Nephron progenitor cell (in vitro differentiated cells): Measurements from ENCODE around the gene SELENOH.

Experiments used
- DNase-seq: peaks from one replicate; pipeline ENCODE4 v3.0.0; 2021
- H3K27ac Mint-ChIP-seq: 2 replicates; pipeline ENCODE4 v1.8.0; 2021; ENCODE audit warnings: mild to moderate bottlenecking, moderate library complexity, mixed read lengths
- H3K27me3 Mint-ChIP-seq: 2 replicates; pipeline ENCODE4 v1.8.0; 2021; ENCODE audit warnings: mild to moderate bottlenecking, low read depth, mixed read lengths; ENCODE audit not compliant: poor library complexity
- H3K36me3 Mint-ChIP-seq: 2 replicates; pipeline ENCODE4 v1.8.0; 2021; ENCODE audit warnings: low read depth, mixed read lengths
- H3K4me1 Mint-ChIP-seq: 2 replicates; pipeline ENCODE4 v1.8.0; 2021; ENCODE audit warnings: mixed read lengths
- H3K4me3 Mint-ChIP-seq: 2 replicates; pipeline ENCODE4 v1.8.0; 2021; ENCODE audit warnings: mild to moderate bottlenecking, moderate library complexity, mixed read lengths
- H3K9me3 Mint-ChIP-seq: 2 replicates; pipeline ENCODE4 v1.8.0; 2021; ENCODE audit warnings: mild to moderate bottlenecking, moderate library complexity, mixed read lengths
- TF ChIP-seq, protein P1 (sequence below): fragments of 200-600 bp; sonication (generic); IDR thresholded peaks from 2 replicates; pipeline ENCODE4 v1.5.0; 2021; ENCODE audit warnings: antibody characterized with exemption

Gene SELENOH

GRCh38 chr11:57792870-57793269, 51.6 kb downstream of the SELENOH start:
- Mint-ChIP-seq H3K27ac (no peak overlapping the region), H3K27me3 (peaks cover 4% of the 10 kb centered on the region), H3K4me3 (no peak overlapping the region), H3K9me3 (no peaks in the 10 kb centered on the region), H3K4me1 (peaks cover 12% of the 10 kb centered on the region), H3K36me3 (peaks cover 72% of the 10 kb centered on the region)
- DNase-seq: no peak
- TF ChIP-seq, protein P1, sequence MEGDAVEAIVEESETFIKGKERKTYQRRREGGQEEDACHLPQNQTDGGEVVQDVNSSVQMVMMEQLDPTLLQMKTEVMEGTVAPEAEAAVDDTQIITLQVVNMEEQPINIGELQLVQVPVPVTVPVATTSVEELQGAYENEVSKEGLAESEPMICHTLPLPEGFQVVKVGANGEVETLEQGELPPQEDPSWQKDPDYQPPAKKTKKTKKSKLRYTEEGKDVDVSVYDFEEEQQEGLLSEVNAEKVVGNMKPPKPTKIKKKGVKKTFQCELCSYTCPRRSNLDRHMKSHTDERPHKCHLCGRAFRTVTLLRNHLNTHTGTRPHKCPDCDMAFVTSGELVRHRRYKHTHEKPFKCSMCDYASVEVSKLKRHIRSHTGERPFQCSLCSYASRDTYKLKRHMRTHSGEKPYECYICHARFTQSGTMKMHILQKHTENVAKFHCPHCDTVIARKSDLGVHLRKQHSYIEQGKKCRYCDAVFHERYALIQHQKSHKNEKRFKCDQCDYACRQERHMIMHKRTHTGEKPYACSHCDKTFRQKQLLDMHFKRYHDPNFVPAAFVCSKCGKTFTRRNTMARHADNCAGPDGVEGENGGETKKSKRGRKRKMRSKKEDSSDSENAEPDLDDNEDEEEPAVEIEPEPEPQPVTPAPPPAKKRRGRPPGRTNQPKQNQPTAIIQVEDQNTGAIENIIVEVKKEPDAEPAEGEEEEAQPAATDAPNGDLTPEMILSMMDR: no peak
